Motor neuron (in vitro differentiated cells): ENCODE measurements around the gene ITGB7. TPM values are rescaled to one million over a fixed set of nuclear protein-coding genes. Genes with fewer than 3 reads are reported as not detected.
A peak's percentile ranks its signal among the peaks of the same experiment; 100 is the strongest.
"Not testable (repeated sequence)": the region's sequence is repeated elsewhere in the genome, so short reads cannot be mapped to it uniquely, and the experiment has no call there.

Experiments
- ATAC-seq, 8 experiments: fragments of 200-7000 bp; cut with Tn5 transposase; replicated peaks in 6 of 8; 2 replicates each; pipeline ENCODE4 v1.8.0; 2021; ENCODE audit warnings: mild to moderate bottlenecking in 8 of 8, moderate library complexity in 8 of 8
- H3K27ac ChIP-seq, 2 donors: fragments of 250-450 bp; sonication (Bioruptor Pico); 2 replicates each; pipeline ENCODE4 v1.9.0; 2021; ENCODE audit warnings: antibody characterized with exemption in 2 of 2, mild to moderate bottlenecking in 2 of 2, moderate library complexity in 1 of 2
- H3K4me1 ChIP-seq, 2 donors: fragments of 250-450 bp; sonication (Bioruptor Pico); replicated peaks in 1 of 2; 2 replicates each; pipeline ENCODE4 v1.6.1; 2021; ENCODE audit warnings: antibody characterized with exemption in 2 of 2, mild to moderate bottlenecking in 2 of 2, moderate library complexity in 1 of 2
- H3K4me3 ChIP-seq, 5 donors: fragments of 250-450 bp; sonication (Bioruptor Pico); 2 replicates each; pipeline ENCODE4 v1.9.0; 2021; ENCODE audit warnings: antibody characterized with exemption in 5 of 5, mild to moderate bottlenecking in 5 of 5, moderate library complexity in 4 of 5
- WGBS, 10 experiments: fragments of 450-650 bp; shearing (Covaris generic); methylation state at CpG; one replicate each; pipeline ENCODE4 v1.0.0; 2022; 5-methylcytosine and 5-hydroxymethylcytosine counted together
- in situ Hi-C, 9 experiments: fragments of 400-800 bp; cut with MboI; loops; one replicate each; pipeline ENCODE4 v1.15.0; 2021; ENCODE audit warnings: low sequenced_read_pairs in 9 of 9, low pct_unique_long_range_greater_than_20kb in 2 of 9; ENCODE audit not compliant: unreplicated experiment in 9 of 9
- total RNA-seq, 8 experiments: library from RNA; unstranded; fragments of 300-600 nt; gene quantifications; 2 replicates each; pipeline versions ENCODE4 v1.2.3 to v1.2.4, GENCODE V29; 2022

The ITGB7 gene
- total RNA-seq, 8 experiments from 2014 or later, result 0.05 to 1.6 (median 0.80) TPM

- H3K4me1 ChIP-seq, result peaks cover 4 to 6% of the 10 kb centered on the region in 2 donors
- in situ Hi-C loops, result loop anchor here in 2 of 9 experiments (10.0 kb wide), 1 partner anchor 73 kb away; no protein-coding TSS in a partner anchor
- 61 to 100% (median 87%) methylated on average over 1 to 5 of the region's 13 CpGs; no CpG with 5 or more reads in 3 of the 10 experiments for WGBS, 10 experiments
- no peak for ATAC-seq
- no peak overlapping the region for H3K4me3 ChIP-seq
- H3K27ac ChIP-seq, result no peak overlapping the region
These were observed 4.7 kb upstream of the ITGB7 start for GRCh38 chr12:53211476-53212381.

GRCh38 chr12:53210843-53211242 is 3.8 kb upstream of the ITGB7 start:
- Histone ChIP-seq H3K4me1 (peaks cover 4 to 6% of the 10 kb centered on the region in 2 donors), H3K4me3 (no peak overlapping the region), H3K27ac (no peak overlapping the region)
- no peak for ATAC-seq
- 60 to 100% (median 83%) methylated on average over 1 of the region's 4 CpGs; no CpG with 5 or more reads in 7 of the 10 experiments for WGBS, 10 experiments
- in situ Hi-C loops, result loop anchor here in 2 of 9 experiments (10.0 kb wide), 1 partner anchor 74 kb away; no protein-coding TSS in a partner anchor

- no peak for ATAC-seq
- H3K4me3 ChIP-seq, result no peak overlapping the region
- H3K27ac ChIP-seq, result no peak overlapping the region
- in situ Hi-C loops, result no loop called here
- peaks cover 4 to 6% of the 10 kb centered on the region in 2 donors for H3K4me1 ChIP-seq
- 20 to 95% (median 71%) methylated on average over 1 to 3 of the region's 7 CpGs; no CpG with 5 or more reads in 4 of the 10 experiments for WGBS, 10 experiments
These were observed 1.9 kb upstream of the ITGB7 start for GRCh38 chr12:53208877-53209463.

GRCh38 chr12:53208435-53208834 is 1.4 kb upstream of the ITGB7 start:
- peak in 1 of 8 experiments; percentile 3 for ATAC-seq
- Histone ChIP-seq H3K27ac (no peak overlapping the region), H3K4me3 (no peak overlapping the region), H3K4me1 (peaks cover under 1 to 4% of the 10 kb centered on the region in 2 donors)
- in situ Hi-C loops, result no loop called here
- 0 to 100% (median 68%) methylated on average over 1 of the region's 2 CpGs; no CpG with 5 or more reads in 4 of the 10 experiments for WGBS, 10 experiments

GRCh38 chr12:53205747-53206419 is 1.2 kb downstream of the ITGB7 start:
- H3K27ac ChIP-seq, result no peak overlapping the region
- peak in 3 of 8 experiments; percentile 38 to 87 (median 85) for ATAC-seq
- no peak overlapping the region for H3K4me3 ChIP-seq
- no peaks in the 10 kb centered on the region for H3K4me1 ChIP-seq
- in situ Hi-C loops, result no loop called here
- WGBS, 10 experiments, result 0 to 100% (median 72%) methylated on average over 1 to 5 of the region's 7 CpGs; no CpG with 5 or more reads in 4 of the 10 experiments

GRCh38 chr12:53204351-53204750 is 2.7 kb downstream of the ITGB7 start:
- no peak overlapping the region for H3K27ac ChIP-seq
- no peak for ATAC-seq
- in situ Hi-C loops, result no loop called here
- H3K4me3 ChIP-seq, result no peak overlapping the region
- 80 to 100% (median 82%) methylated on average over 1 of the region's 1 CpG; no CpG with 5 or more reads in 7 of the 10 experiments for WGBS, 10 experiments
- no peaks in the 10 kb centered on the region for H3K4me1 ChIP-seq

- WGBS, 10 experiments, result 67 to 100% (median 86%) methylated on average over 1 to 6 of the region's 7 CpGs; no CpG with 5 or more reads in 4 of the 10 experiments
- H3K4me3 ChIP-seq, H3K27ac ChIP-seq, ATAC-seq, H3K4me1 ChIP-seq, in situ Hi-C loops: not testable (repeated sequence)
These were observed 4.7 kb downstream of the ITGB7 start for GRCh38 chr12:53202316-53202715.

- in situ Hi-C loops, result no loop called here
- no peak overlapping the region for H3K27ac ChIP-seq
- ATAC-seq, result no peak
- 58 to 100% (median 89%) methylated on average over 1 to 4 of the region's 4 CpGs for WGBS, 10 experiments
- no peaks in the 10 kb centered on the region for H3K4me1 ChIP-seq
- no peak overlapping the region for H3K4me3 ChIP-seq
These were observed 5.4 kb downstream of the ITGB7 start for GRCh38 chr12:53201639-53202038.

GRCh38 chr12:53201177-53201541 is 5.9 kb downstream of the ITGB7 start:
- peak in 1 of 8 experiments; percentile 46 for ATAC-seq
- Histone ChIP-seq H3K4me3 (no peak overlapping the region), H3K4me1 (no peaks in the 10 kb centered on the region), H3K27ac (no peak overlapping the region)
- in situ Hi-C loops, result no loop called here
- 20 to 100% (median 51%) methylated on average over 1 of the region's 1 CpG; no CpG with 5 or more reads in 2 of the 10 experiments for WGBS, 10 experiments

GRCh38 chr12:53200458-53201176 is 6.4 kb downstream of the ITGB7 start:
- 40 to 80% (median 68%) methylated on average over 1 to 7 of the region's 10 CpGs; no CpG with 5 or more reads in 3 of the 10 experiments for WGBS, 10 experiments
- in situ Hi-C loops, result no loop called here
- Histone ChIP-seq H3K4me3 (no peak overlapping the region), H3K27ac (no peak overlapping the region), H3K4me1 (no peaks in the 10 kb centered on the region)
- no peak for ATAC-seq

- in situ Hi-C loops, result no loop called here
- Histone ChIP-seq H3K27ac (no peak overlapping the region), H3K4me1 (no peaks in the 10 kb centered on the region), H3K4me3 (no peak overlapping the region)
- 80% methylated on average over 1 of the region's 2 CpGs; no CpG with 5 or more reads in 9 of the 10 experiments for WGBS, 10 experiments
- no peak for ATAC-seq
These were observed 7.0 kb downstream of the ITGB7 start for GRCh38 chr12:53200107-53200457.

- in situ Hi-C loops, result loop anchor here in 1 of 9 experiments (25.0 kb wide), 1 partner anchor 88 kb away; the partner anchor contains the start of genes MYG1 and PFDN5
- no peak for ATAC-seq
- Histone ChIP-seq H3K4me3 (no peak overlapping the region), H3K4me1 (no peaks in the 10 kb centered on the region), H3K27ac (no peak overlapping the region)
- WGBS, 10 experiments, result 67 to 83% (median 75%) methylated on average over 1 to 2 of the region's 3 CpGs; no CpG with 5 or more reads in 5 of the 10 experiments
These were observed 7.4 kb downstream of the ITGB7 start for GRCh38 chr12:53199700-53200099.
